HepG2 (cell line): ENCODE results near the gene NOSTRIN.

Experiments used
- EP300 ChIP-seq, 3 experiments: sonication (generic) in 1 of 3; formaldehyde crosslinking in 1 of 3; IDR thresholded peaks; 2 replicates each; pipeline versions ENCODE4 v1.5.1 to v1.6.1; 2011 to 2020; ENCODE audit warnings: low read depth in 2 of 3, low read length in 2 of 3, borderline replicate concordance in 1 of 3, improper control_type of control experiment in 1 of 3, mild to moderate bottlenecking in 1 of 3, missing genetic modification reagents in 1 of 3, moderate library complexity in 1 of 3
- ERF ChIP-seq: IDR thresholded peaks from 2 replicates; pipeline ENCODE4 v1.6.1; 2018; ENCODE audit warnings: missing biosample characterization, missing genetic modification reagents
- FOXK2 ChIP-seq: fragments of 450-650 bp; IDR thresholded peaks from 2 replicates; pipeline ENCODE4 v1.6.1; 2016
- HMG20A ChIP-seq: IDR thresholded peaks from 2 replicates; pipeline ENCODE4 v1.6.1; 2016; ENCODE audit warnings: borderline replicate concordance
- POLR2A ChIP-seq, 2 experiments: IDR thresholded peaks; 2 replicates each; pipeline ENCODE4 v1.6.1; 2011; ENCODE audit warnings: low read depth in 2 of 2, low read length in 2 of 2, mild to moderate bottlenecking in 1 of 2, moderate library complexity in 1 of 2; ENCODE audit not compliant: insufficient read depth in 1 of 2
- SMC3 ChIP-seq: IDR thresholded peaks from 2 replicates; pipeline ENCODE4 v1.6.1; 2011; ENCODE audit warnings: low read length, improper control_type of control experiment
- ZBTB1 ChIP-seq: sonication (generic); formaldehyde crosslinking; IDR thresholded peaks from 2 replicates; pipeline ENCODE4 v1.4.0; 2020; ENCODE audit warnings: missing genetic modification reagents, borderline replicate concordance
- ZBTB21 ChIP-seq: sonication (generic); formaldehyde crosslinking; IDR thresholded peaks from 2 replicates; pipeline ENCODE4 v1.4.0; 2020; ENCODE audit warnings: missing genetic modification reagents
- ZNF121 ChIP-seq: sonication (generic); formaldehyde crosslinking; IDR thresholded peaks from 2 replicates; pipeline ENCODE4 v1.5.0; 2020; ENCODE audit warnings: mild to moderate bottlenecking, missing genetic modification reagents
- ZNF644 ChIP-seq: IDR thresholded peaks from 2 replicates; pipeline ENCODE4 v1.6.1; 2016; ENCODE audit warnings: low read depth
- TF ChIP-seq, protein P1 (sequence below): sonication (generic); formaldehyde crosslinking; IDR thresholded peaks from 2 replicates; pipeline ENCODE4 v1.5.0; 2020; ENCODE audit warnings: mild to moderate bottlenecking, missing genetic modification reagents, moderate library complexity

DNA sequence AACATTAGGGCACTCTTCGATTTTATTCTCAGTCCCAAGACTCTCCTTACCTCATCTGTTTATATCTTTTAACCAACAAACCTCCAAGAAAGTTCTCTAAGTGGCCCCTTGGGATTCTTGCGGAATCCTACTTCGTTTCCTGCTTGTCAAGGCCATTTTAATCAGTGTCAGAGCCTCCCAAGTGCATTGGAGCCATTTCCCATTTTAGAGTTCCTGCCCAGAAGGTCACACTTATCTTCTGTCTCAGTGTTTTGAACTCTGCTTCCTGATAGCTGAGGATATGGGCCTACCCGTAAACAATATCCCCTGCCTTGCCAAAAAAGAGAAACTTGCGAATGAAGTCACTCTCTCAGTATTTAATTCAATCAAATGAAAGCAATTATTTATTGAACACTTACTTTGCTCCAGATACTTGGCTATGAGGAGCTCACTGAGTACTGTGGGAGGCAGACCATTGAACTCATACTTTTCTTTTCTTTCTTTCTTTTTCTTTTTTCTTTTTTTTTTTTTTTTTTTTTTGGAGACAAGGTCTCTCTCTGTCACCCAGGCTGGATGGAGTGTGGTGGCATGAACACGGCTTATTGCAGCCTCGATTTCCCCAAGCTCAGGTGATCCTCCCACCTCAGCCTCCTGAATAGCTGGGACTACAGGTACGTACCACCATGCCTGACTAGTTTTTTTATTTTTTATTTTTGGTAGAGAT is 5.7 kb upstream of the NOSTRIN start:
- TF ChIP-seq EP300 (IDR thresholded peaks at IDR 0.05; ENCODE audit: low read depth in 2 of 2, low read length in 2 of 2) (no peak), EP300 (CRISPR knock-in tag; IDR thresholded peaks at IDR 0.05; ENCODE audit: borderline replicate concordance) (no peak), ZNF121 (CRISPR knock-in tag) (no peak), FOXK2 (no peak), ZNF644 (no peak), POLR2A (IDR thresholded peaks at IDR 0.05; ENCODE audit: insufficient read depth in 1 of 2, low read depth in 2 of 2, low read length in 2 of 2) (no peak), ZBTB1 (CRISPR knock-in tag) (no peak), HMG20A (CRISPR knock-in tag) (no peak), ERF (CRISPR knock-in tag) (no peak), SMC3 (no peak), ZBTB21 (CRISPR knock-in tag) (no peak)
- TF ChIP-seq, protein P1, sequence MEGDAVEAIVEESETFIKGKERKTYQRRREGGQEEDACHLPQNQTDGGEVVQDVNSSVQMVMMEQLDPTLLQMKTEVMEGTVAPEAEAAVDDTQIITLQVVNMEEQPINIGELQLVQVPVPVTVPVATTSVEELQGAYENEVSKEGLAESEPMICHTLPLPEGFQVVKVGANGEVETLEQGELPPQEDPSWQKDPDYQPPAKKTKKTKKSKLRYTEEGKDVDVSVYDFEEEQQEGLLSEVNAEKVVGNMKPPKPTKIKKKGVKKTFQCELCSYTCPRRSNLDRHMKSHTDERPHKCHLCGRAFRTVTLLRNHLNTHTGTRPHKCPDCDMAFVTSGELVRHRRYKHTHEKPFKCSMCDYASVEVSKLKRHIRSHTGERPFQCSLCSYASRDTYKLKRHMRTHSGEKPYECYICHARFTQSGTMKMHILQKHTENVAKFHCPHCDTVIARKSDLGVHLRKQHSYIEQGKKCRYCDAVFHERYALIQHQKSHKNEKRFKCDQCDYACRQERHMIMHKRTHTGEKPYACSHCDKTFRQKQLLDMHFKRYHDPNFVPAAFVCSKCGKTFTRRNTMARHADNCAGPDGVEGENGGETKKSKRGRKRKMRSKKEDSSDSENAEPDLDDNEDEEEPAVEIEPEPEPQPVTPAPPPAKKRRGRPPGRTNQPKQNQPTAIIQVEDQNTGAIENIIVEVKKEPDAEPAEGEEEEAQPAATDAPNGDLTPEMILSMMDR (CRISPR knock-in tag): no peak
